Ovary (tissue), 3 donors: ENCODE results near the gene CST11.

Source experiments
- CTCF ChIP-seq, 3 donors: fragments of 450-650 bp in 2 of 3; fragments of 200-600 bp in 1 of 3; IDR thresholded peaks; one replicate each; pipeline versions ENCODE4 v1.5.1 to v1.8.0; 2016 to 2022; ENCODE audit warnings: antibody characterized with exemption in 3 of 3, mild to moderate bottlenecking in 1 of 3
- EP300 ChIP-seq: sonication (generic); formaldehyde crosslinking; IDR thresholded peaks from one replicate; pipeline ENCODE4 v1.6.1; 2017; ENCODE audit warnings: antibody characterized with exemption
- POLR2A ChIP-seq: fragments of 450-650 bp; IDR thresholded peaks from one replicate; pipeline ENCODE4 v1.6.1; 2017; ENCODE audit warnings: antibody characterized with exemption, mild to moderate bottlenecking, moderate library complexity
- donor health status: DM: no; HTN: no; CAD: no.

- peak; percentile 81 to 92 (median 83) for TF ChIP-seq CTCF (IDR thresholded peaks at IDR 0.05)
- peak; percentile 91 for TF ChIP-seq POLR2A
- no peak for TF ChIP-seq EP300
Measured at GRCh38 chr20:23420943-23421931, 31.4 kb downstream of the CST11 start, which contains the start of gene NAPB.
